Measurements from ENCODE around the gene PMM2.

The PMM2 gene

DNA sequence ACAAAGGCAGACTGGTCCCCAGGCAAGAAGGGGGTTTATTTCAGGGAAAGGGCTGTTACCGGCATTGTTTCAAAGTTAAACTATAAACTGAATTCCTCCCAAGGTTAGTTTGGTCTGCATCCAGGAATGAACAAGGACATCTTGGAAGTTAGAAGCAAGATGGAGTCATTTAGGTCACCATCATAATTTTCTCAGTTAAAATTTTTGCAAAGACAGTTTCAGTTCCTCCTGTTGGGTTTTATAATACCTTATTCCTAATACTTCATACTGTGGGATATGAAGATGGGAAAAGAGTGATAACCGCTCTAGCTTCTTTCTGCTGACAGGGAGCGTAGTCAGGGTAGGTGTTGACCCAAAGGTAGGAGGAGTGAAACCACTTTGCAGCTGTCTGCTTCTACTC, 24.8 kb downstream of the PMM2 start (continued):
- TF ChIP-seq ZNF571 (tag by site-specific recombination; IDR thresholded peaks at IDR 0.05) = no peak
- TF ChIP-seq, protein P1, sequence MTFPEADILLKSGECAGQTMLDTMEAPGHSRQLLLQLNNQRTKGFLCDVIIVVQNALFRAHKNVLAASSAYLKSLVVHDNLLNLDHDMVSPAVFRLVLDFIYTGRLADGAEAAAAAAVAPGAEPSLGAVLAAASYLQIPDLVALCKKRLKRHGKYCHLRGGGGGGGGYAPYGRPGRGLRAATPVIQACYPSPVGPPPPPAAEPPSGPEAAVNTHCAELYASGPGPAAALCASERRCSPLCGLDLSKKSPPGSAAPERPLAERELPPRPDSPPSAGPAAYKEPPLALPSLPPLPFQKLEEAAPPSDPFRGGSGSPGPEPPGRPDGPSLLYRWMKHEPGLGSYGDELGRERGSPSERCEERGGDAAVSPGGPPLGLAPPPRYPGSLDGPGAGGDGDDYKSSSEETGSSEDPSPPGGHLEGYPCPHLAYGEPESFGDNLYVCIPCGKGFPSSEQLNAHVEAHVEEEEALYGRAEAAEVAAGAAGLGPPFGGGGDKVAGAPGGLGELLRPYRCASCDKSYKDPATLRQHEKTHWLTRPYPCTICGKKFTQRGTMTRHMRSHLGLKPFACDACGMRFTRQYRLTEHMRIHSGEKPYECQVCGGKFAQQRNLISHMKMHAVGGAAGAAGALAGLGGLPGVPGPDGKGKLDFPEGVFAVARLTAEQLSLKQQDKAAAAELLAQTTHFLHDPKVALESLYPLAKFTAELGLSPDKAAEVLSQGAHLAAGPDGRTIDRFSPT (tag by site-specific recombination; IDR thresholded peaks at IDR 0.05) = no peak
- TF ChIP-seq ZNF561 (tag by site-specific recombination; IDR thresholded peaks at IDR 0.05; ENCODE audit: borderline replicate concordance) = no peak
- TF ChIP-seq ZFHX2 (tag by site-specific recombination; conservative IDR thresholded peaks at IDR 0.05) = no peak
- no peak for TF ChIP-seq ZBTB7A (tag by site-specific recombination; IDR thresholded peaks at IDR 0.05; ENCODE audit: low read depth)

DNA sequence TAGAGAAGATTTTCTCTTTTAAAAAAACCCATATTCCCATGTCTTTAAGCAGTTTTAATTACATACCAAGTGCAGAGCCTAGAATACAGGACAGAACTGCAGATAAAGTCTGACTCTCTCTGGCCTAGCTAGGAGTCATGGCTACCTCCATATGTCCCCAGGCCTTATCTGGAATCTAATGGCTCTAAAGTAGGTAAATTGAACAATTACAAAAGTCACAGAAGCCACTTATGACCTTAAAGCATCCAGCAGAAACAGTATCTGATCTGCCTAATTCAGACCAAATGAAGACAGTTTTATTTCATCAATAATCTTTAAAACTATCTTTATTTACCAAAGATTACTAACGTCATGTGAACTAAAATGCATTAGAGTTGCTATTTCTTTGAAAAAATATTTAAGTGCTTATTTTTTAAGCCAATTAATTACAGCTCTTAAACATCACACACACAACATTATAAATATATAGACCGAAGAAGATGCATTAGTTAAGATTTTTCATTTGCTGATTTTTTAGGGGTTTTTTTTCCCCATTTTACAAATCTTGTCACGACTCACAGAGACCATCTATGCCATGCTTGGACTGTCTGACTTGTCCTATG, 28.7 kb downstream of the PMM2 start:
- H3K36me3 ChIP-seq (ENCODE audit: control insufficient read depth in 2 of 2, insufficient read depth in 1 of 2, low read length in 2 of 2) = peaks cover 0 to 47% of the 10 kb centered on the region in 2 experiments; a peak in 2 of 3 replicates
- no peaks in the 10 kb centered on the region for H3K9me3 ChIP-seq (ENCODE audit: control insufficient read depth, insufficient read depth, low read depth, low read length)
- ChIA-PET POLR2A (no interaction called here), CTCF (no interaction called here)
- no peak for TF ChIP-seq ZNF701 (tag by site-specific recombination; IDR thresholded peaks at IDR 0.05)
- TF ChIP-seq ZNF169 (tag by site-specific recombination; IDR thresholded peaks at IDR 0.05) = no peak
- no peak for TF ChIP-seq ZNF157 (tag by site-specific recombination; IDR thresholded peaks at IDR 0.05)
- TF ChIP-seq, protein P2, sequence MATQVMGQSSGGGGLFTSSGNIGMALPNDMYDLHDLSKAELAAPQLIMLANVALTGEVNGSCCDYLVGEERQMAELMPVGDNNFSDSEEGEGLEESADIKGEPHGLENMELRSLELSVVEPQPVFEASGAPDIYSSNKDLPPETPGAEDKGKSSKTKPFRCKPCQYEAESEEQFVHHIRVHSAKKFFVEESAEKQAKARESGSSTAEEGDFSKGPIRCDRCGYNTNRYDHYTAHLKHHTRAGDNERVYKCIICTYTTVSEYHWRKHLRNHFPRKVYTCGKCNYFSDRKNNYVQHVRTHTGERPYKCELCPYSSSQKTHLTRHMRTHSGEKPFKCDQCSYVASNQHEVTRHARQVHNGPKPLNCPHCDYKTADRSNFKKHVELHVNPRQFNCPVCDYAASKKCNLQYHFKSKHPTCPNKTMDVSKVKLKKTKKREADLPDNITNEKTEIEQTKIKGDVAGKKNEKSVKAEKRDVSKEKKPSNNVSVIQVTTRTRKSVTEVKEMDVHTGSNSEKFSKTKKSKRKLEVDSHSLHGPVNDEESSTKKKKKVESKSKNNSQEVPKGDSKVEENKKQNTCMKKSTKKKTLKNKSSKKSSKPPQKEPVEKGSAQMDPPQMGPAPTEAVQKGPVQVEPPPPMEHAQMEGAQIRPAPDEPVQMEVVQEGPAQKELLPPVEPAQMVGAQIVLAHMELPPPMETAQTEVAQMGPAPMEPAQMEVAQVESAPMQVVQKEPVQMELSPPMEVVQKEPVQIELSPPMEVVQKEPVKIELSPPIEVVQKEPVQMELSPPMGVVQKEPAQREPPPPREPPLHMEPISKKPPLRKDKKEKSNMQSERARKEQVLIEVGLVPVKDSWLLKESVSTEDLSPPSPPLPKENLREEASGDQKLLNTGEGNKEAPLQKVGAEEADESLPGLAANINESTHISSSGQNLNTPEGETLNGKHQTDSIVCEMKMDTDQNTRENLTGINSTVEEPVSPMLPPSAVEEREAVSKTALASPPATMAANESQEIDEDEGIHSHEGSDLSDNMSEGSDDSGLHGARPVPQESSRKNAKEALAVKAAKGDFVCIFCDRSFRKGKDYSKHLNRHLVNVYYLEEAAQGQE (tag by site-specific recombination; IDR thresholded peaks at IDR 0.05) = no peak
- TF ChIP-seq SALL2 (tag by site-specific recombination; IDR thresholded peaks at IDR 0.05; ENCODE audit: borderline replicate concordance) = no peak
- no peak for TF ChIP-seq OVOL3 (tag by site-specific recombination; IDR thresholded peaks at IDR 0.05)
- TF ChIP-seq ZNF791 (tag by site-specific recombination; IDR thresholded peaks at IDR 0.05) = no peak
- TF ChIP-seq ZNF560 (tag by site-specific recombination; IDR thresholded peaks at IDR 0.05; ENCODE audit: borderline replicate concordance) = no peak
- TF ChIP-seq EGR2 (tag by site-specific recombination; IDR thresholded peaks at IDR 0.05; ENCODE audit: low read depth) = no peak
- no peak for TF ChIP-seq ZNF112 (tag by site-specific recombination; IDR thresholded peaks at IDR 0.05)
- TF ChIP-seq ZNF558 (tag by site-specific recombination; IDR thresholded peaks at IDR 0.05) = no peak
- TF ChIP-seq SP2 (tag by site-specific recombination; IDR thresholded peaks at IDR 0.05) = no peak
- no peak for TF ChIP-seq ZNF175 (tag by site-specific recombination; IDR thresholded peaks at IDR 0.05)
- TF ChIP-seq ZBTB1 (tag by site-specific recombination; IDR thresholded peaks at IDR 0.05) = no peak
- no peaks in the 10 kb centered on the region for H3K4me1 ChIP-seq (ENCODE audit: control insufficient read depth, insufficient read depth, low read length)
- H3K27ac ChIP-seq (ENCODE audit: extremely low read depth, low read depth, low read length) = no peak overlapping the region
- no peak overlapping the region for H3K4me3 ChIP-seq (ENCODE audit: low read depth, low read length)
